Liver (tissue), 9 donors: ENCODE measurements around the gene TCOF1. TPM values are rescaled to one million over a fixed set of nuclear protein-coding genes. Genes with fewer than 3 reads are reported as not detected.

Experiments used
- DNase-seq: peaks from one replicate; pipeline ENCODE4 v3.0.0-alpha.2; 2017; ENCODE audit warnings: low spot score
- H3K27ac ChIP-seq, 2 donors: one replicate each; pipeline ENCODE4 v1.7.0; 2013; ENCODE audit warnings: inconsistent platforms in 2 of 2, low read length in 2 of 2, control low read depth in 1 of 2, low read depth in 1 of 2, mild to moderate bottlenecking in 1 of 2
- H3K27me3 ChIP-seq, 4 donors: one replicate each; pipeline versions ENCODE4 v1.6.1 to v1.7.0; 2013; ENCODE audit warnings: low read length in 3 of 4, inconsistent platforms in 1 of 4, mild to moderate bottlenecking in 1 of 4, moderate library complexity in 1 of 4; ENCODE audit not compliant: control insufficient read depth in 4 of 4, insufficient read depth in 4 of 4
- H3K36me3 ChIP-seq, 4 donors: one replicate each; pipeline versions ENCODE4 v1.6.1 to v1.7.0; 2013; ENCODE audit warnings: low read length in 3 of 4, mild to moderate bottlenecking in 3 of 4, low read depth in 1 of 4, moderate library complexity in 1 of 4; ENCODE audit not compliant: control insufficient read depth in 4 of 4, insufficient read depth in 3 of 4
- H3K4me1 ChIP-seq, 4 donors: one replicate each; pipeline versions ENCODE4 v1.6.1 to v1.7.0; 2013; ENCODE audit warnings: low read length in 3 of 4, mild to moderate bottlenecking in 3 of 4, moderate library complexity in 1 of 4; ENCODE audit not compliant: control insufficient read depth in 4 of 4, insufficient read depth in 4 of 4
- H3K4me3 ChIP-seq, 3 donors: one replicate each; pipeline versions ENCODE4 v1.6.1 to v1.7.0; 2013; ENCODE audit warnings: low read length in 3 of 3, control low read depth in 1 of 3, low read depth in 1 of 3, mild to moderate bottlenecking in 1 of 3
- H3K9ac ChIP-seq, 2 donors: one replicate each; pipeline ENCODE4 v1.7.0; 2013; ENCODE audit warnings: low read length in 2 of 2, mild to moderate bottlenecking in 2 of 2, moderate library complexity in 2 of 2, control low read depth in 1 of 2, low read depth in 1 of 2
- H3K9me3 ChIP-seq, 4 donors: one replicate each; pipeline versions ENCODE4 v1.6.1 to v1.7.0; 2013; ENCODE audit warnings: low read length in 3 of 4; ENCODE audit not compliant: control insufficient read depth in 4 of 4
- EGR1 ChIP-seq, 2 donors: IDR thresholded peaks; 2 replicates each; pipeline ENCODE4 v1.6.1; 2016 to 2018; ENCODE audit warnings: antibody characterized with exemption in 2 of 2, low read depth in 2 of 2
- FOXA1 ChIP-seq: IDR thresholded peaks from 2 replicates; pipeline ENCODE4 v1.6.1; 2016; ENCODE audit warnings: antibody characterized with exemption
- FOXA2 ChIP-seq: IDR thresholded peaks from 2 replicates; pipeline ENCODE4 v1.6.1; 2016; ENCODE audit warnings: antibody characterized with exemption
- GABPA ChIP-seq, 2 donors: IDR thresholded peaks in 1 of 2; conservative IDR thresholded peaks in 1 of 2; 2 replicates each; pipeline ENCODE4 v1.6.1; 2016; ENCODE audit warnings: antibody characterized with exemption in 2 of 2, mild to moderate bottlenecking in 1 of 2, moderate library complexity in 1 of 2
- HNF4A ChIP-seq, 2 donors: conservative IDR thresholded peaks; 2 replicates each; pipeline ENCODE4 v1.6.1; 2016; ENCODE audit warnings: antibody characterized with exemption in 2 of 2, mild to moderate bottlenecking in 2 of 2
- HNF4G ChIP-seq: IDR thresholded peaks from 2 replicates; pipeline ENCODE4 v1.6.1; 2016; ENCODE audit warnings: antibody characterized with exemption
- NR2F2 ChIP-seq: IDR thresholded peaks from 2 replicates; pipeline ENCODE4 v1.6.1; 2016; ENCODE audit warnings: antibody characterized with exemption
- RAD21 ChIP-seq, 2 donors: IDR thresholded peaks; 2 replicates each; pipeline ENCODE4 v1.6.1; 2016; ENCODE audit warnings: antibody characterized with exemption in 2 of 2, mild to moderate bottlenecking in 2 of 2
- RXRA ChIP-seq, 2 donors: IDR thresholded peaks; 2 replicates each; pipeline ENCODE4 v1.6.1; 2017 to 2018; ENCODE audit warnings: antibody characterized with exemption in 2 of 2, mild to moderate bottlenecking in 1 of 2
- SP1 ChIP-seq: IDR thresholded peaks from 2 replicates; pipeline ENCODE4 v1.6.1; 2018; ENCODE audit warnings: antibody characterized with exemption, mild to moderate bottlenecking
- TAF1 ChIP-seq: conservative IDR thresholded peaks from 2 replicates; pipeline ENCODE4 v1.6.1; 2016; ENCODE audit warnings: antibody characterized with exemption, mild to moderate bottlenecking
- YY1 ChIP-seq: IDR thresholded peaks from 2 replicates; pipeline ENCODE4 v1.6.1; 2016; ENCODE audit warnings: antibody characterized with exemption, mild to moderate bottlenecking
- WGBS: extraction: QIAGEN DNeasy Blood & Tissue Kit; methylation state at CpG from one replicate; pipeline ENCODE4 v1.1.7; 2013; 5-methylcytosine and 5-hydroxymethylcytosine counted together
- polyA plus RNA-seq, 2 donors: library from polyadenylated mRNA; stranded (reverse) in 1 of 2; unstranded in 1 of 2; fragments of 200-250 nt in 1 of 2; fragments of >200 nt in 1 of 2; fragmentation: Nextera tagmentation in 1 of 2; extraction: Ambion mirVana in 1 of 2; gene quantifications; one replicate each; pipeline versions ENCODE4 v1.2.1 to v1.2.3, GENCODE V29; 2013 to 2015
- total RNA-seq, 2 donors: library from RNA; depleted of rRNA; stranded (reverse); fragments of >200 nt; gene quantifications; one replicate each; pipeline ENCODE4 v1.2.3, GENCODE V29; 2014
- TF ChIP-seq, protein P1 (sequence below): IDR thresholded peaks from 2 replicates; pipeline ENCODE4 v1.6.1; 2016; ENCODE audit warnings: antibody characterized with exemption
- TF ChIP-seq, protein P2 (sequence below): IDR thresholded peaks from 2 replicates; pipeline ENCODE4 v1.6.1; 2016; ENCODE audit warnings: antibody characterized with exemption, mild to moderate bottlenecking
- TF ChIP-seq, protein P3 (sequence below): IDR thresholded peaks from 2 replicates; pipeline ENCODE4 v1.6.1; 2016; ENCODE audit warnings: antibody characterized with exemption
- TF ChIP-seq, protein P4 (sequence below): IDR thresholded peaks from 2 replicates; pipeline ENCODE4 v1.6.1; 2016; ENCODE audit warnings: antibody characterized with exemption
- TF ChIP-seq, protein P5 (sequence below): fragments of 150-350 bp; IDR thresholded peaks from 2 replicates; pipeline ENCODE4 v1.5.1; 2017; ENCODE audit warnings: improper control_type of control experiment, low read depth, low read length; ENCODE audit not compliant: missing input control
- donor health status: healthy.
- donor health status: healthy.
- donor health status: healthy.
- donor health status: healthy.
- donor health status: healthy.

The TCOF1 gene
- total and polyA plus RNA-seq, 4 donors = 3.2 to 8.5 (median 6.4) TPM

DNA sequence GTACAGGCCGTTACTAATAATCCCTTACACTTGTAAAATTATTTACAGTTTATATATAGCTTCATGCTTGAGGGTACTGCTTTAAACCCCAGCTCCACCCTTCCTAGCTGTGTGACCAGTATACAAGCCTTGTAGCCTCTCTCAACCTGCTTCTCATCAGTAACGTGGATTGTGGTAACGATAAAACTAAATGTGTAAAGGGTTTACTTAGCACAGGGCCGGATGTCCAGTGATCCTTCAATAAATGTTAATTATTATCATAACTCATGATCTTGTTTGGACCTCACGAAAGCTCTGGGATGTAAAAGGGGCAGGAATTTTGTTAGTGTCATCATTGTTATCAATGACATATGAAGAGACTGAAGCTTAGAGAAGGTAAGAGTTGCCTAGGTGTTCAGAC, 47.3 kb upstream of the TCOF1 start:
- 72% methylated on average over 5 of the region's 5 CpGs for WGBS

More for the DNA sequence above, 47.3 kb upstream of the TCOF1 start:
- DNase-seq = no peak
- H3K9ac ChIP-seq = no peak overlapping the region
- TF ChIP-seq, protein P1, sequence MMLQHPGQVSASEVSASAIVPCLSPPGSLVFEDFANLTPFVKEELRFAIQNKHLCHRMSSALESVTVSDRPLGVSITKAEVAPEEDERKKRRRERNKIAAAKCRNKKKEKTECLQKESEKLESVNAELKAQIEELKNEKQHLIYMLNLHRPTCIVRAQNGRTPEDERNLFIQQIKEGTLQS = no peak
- TF ChIP-seq GABPA (IDR thresholded peaks at IDR 0.05 in 1 of 2, conservative IDR thresholded peaks at IDR 0.05 in 1 of 2) (no peak), YY1 (no peak), FOXA1 (no peak), EGR1 (IDR thresholded peaks at IDR 0.05; ENCODE audit: low read depth in 2 of 2) (no peak), FOXA2 (no peak), NR2F2 (no peak), TAF1 (no peak), RAD21 (IDR thresholded peaks at IDR 0.05) (no peak), HNF4A (conservative IDR thresholded peaks at IDR 0.05) (no peak), HNF4G (no peak), RXRA (IDR thresholded peaks at IDR 0.05) (no peak), SP1 (no peak)
- TF ChIP-seq, protein P2, sequence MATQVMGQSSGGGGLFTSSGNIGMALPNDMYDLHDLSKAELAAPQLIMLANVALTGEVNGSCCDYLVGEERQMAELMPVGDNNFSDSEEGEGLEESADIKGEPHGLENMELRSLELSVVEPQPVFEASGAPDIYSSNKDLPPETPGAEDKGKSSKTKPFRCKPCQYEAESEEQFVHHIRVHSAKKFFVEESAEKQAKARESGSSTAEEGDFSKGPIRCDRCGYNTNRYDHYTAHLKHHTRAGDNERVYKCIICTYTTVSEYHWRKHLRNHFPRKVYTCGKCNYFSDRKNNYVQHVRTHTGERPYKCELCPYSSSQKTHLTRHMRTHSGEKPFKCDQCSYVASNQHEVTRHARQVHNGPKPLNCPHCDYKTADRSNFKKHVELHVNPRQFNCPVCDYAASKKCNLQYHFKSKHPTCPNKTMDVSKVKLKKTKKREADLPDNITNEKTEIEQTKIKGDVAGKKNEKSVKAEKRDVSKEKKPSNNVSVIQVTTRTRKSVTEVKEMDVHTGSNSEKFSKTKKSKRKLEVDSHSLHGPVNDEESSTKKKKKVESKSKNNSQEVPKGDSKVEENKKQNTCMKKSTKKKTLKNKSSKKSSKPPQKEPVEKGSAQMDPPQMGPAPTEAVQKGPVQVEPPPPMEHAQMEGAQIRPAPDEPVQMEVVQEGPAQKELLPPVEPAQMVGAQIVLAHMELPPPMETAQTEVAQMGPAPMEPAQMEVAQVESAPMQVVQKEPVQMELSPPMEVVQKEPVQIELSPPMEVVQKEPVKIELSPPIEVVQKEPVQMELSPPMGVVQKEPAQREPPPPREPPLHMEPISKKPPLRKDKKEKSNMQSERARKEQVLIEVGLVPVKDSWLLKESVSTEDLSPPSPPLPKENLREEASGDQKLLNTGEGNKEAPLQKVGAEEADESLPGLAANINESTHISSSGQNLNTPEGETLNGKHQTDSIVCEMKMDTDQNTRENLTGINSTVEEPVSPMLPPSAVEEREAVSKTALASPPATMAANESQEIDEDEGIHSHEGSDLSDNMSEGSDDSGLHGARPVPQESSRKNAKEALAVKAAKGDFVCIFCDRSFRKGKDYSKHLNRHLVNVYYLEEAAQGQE = no peak
- TF ChIP-seq, protein P3, sequence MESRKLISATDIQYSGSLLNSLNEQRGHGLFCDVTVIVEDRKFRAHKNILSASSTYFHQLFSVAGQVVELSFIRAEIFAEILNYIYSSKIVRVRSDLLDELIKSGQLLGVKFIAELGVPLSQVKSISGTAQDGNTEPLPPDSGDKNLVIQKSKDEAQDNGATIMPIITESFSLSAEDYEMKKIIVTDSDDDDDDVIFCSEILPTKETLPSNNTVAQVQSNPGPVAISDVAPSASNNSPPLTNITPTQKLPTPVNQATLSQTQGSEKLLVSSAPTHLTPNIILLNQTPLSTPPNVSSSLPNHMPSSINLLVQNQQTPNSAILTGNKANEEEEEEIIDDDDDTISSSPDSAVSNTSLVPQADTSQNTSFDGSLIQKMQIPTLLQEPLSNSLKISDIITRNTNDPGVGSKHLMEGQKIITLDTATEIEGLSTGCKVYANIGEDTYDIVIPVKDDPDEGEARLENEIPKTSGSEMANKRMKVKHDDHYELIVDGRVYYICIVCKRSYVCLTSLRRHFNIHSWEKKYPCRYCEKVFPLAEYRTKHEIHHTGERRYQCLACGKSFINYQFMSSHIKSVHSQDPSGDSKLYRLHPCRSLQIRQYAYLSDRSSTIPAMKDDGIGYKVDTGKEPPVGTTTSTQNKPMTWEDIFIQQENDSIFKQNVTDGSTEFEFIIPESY = no peak
- TF ChIP-seq, protein P4, sequence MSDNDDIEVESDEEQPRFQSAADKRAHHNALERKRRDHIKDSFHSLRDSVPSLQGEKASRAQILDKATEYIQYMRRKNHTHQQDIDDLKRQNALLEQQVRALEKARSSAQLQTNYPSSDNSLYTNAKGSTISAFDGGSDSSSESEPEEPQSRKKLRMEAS = no peak
- TF ChIP-seq, protein P5, sequence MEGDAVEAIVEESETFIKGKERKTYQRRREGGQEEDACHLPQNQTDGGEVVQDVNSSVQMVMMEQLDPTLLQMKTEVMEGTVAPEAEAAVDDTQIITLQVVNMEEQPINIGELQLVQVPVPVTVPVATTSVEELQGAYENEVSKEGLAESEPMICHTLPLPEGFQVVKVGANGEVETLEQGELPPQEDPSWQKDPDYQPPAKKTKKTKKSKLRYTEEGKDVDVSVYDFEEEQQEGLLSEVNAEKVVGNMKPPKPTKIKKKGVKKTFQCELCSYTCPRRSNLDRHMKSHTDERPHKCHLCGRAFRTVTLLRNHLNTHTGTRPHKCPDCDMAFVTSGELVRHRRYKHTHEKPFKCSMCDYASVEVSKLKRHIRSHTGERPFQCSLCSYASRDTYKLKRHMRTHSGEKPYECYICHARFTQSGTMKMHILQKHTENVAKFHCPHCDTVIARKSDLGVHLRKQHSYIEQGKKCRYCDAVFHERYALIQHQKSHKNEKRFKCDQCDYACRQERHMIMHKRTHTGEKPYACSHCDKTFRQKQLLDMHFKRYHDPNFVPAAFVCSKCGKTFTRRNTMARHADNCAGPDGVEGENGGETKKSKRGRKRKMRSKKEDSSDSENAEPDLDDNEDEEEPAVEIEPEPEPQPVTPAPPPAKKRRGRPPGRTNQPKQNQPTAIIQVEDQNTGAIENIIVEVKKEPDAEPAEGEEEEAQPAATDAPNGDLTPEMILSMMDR = no peak
- H3K4me1 ChIP-seq = no peaks in the 10 kb centered on the region
- H3K9me3 ChIP-seq = no peaks in the 10 kb centered on the region
- H3K27me3 ChIP-seq = no peaks in the 10 kb centered on the region
- H3K4me3 ChIP-seq = no peak overlapping the region
- H3K27ac ChIP-seq = no peak overlapping the region
- H3K36me3 ChIP-seq = no peaks in the 10 kb centered on the region
